Measurements from ENCODE around the gene SLC2A11.

GRCh38 chr22:23912293-23912903 lies 54.7 kb downstream of the SLC2A11 start:
- TF ChIP-seq CTCF (IDR thresholded peaks at IDR 0.05) (no peak), POLR2A (IDR thresholded peaks at IDR 0.05) (no peak)

Measured in body of pancreas (tissue), 4 donors.